ENCODE measurements around the gene KRT5.

The KRT5 gene

DNA sequence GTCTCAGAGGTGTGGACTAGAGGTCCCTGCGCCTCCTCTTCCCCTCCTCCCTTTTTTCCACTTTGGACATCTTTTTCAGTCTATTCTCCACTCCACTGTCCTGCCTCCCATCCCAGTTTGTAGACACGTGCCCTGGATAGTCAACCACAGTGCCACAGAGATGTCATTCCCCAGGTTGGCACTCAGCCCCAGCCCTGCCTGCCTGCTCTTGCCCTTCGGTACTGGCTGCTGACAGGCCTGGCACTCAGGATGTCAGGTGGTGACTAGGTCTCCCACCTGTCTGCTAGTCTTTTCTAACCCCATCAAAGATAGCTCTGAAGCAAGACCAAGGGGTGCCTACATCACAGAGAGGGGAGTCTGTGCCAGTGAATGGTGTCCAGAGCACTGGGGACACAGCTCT lies 16.9 kb upstream of the KRT5 start:
- no peak for DNase-seq (ENCODE audit: low spot score)

DNA sequence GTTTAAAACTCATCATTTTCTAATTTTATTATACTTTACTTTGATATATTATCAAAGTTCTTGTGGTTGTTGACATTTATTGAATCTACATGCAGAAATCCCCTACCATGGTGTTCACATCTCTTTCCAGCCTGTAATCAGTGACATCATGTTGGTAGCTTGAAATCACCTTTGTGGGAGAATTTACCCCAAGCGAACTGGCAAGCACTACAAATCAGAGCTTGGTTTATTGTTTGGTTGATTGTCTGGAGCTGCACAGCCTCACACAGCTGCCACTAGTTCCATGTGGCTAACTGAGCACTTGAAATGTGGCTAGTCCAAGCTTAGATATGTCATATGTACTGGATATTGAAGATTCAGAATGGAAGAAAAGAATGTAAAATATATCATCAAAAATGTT lies 15.4 kb upstream of the KRT5 start:
- DNase-seq (ENCODE audit: low spot score): no peak

DNA sequence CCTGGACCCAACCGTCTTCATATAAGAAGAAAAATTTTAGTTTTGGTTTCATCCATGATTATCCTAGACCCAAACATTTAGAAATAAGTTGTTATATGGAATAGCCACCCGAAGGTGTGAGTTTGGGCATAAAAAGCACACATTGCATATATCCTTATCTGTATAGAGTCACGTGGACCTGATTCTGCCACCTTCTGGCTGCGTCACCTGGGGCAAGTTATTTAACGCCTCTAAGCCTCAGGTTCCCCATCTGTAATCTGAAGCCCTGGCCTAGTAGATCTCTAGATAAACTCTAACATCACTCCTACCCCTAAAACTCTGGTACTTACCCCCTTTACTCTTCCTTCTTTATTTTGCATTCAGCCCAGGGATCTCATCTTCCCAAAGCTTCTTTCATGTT lies 14.3 kb upstream of the KRT5 start:
- DNase-seq (ENCODE audit: low spot score): no peak

DNA sequence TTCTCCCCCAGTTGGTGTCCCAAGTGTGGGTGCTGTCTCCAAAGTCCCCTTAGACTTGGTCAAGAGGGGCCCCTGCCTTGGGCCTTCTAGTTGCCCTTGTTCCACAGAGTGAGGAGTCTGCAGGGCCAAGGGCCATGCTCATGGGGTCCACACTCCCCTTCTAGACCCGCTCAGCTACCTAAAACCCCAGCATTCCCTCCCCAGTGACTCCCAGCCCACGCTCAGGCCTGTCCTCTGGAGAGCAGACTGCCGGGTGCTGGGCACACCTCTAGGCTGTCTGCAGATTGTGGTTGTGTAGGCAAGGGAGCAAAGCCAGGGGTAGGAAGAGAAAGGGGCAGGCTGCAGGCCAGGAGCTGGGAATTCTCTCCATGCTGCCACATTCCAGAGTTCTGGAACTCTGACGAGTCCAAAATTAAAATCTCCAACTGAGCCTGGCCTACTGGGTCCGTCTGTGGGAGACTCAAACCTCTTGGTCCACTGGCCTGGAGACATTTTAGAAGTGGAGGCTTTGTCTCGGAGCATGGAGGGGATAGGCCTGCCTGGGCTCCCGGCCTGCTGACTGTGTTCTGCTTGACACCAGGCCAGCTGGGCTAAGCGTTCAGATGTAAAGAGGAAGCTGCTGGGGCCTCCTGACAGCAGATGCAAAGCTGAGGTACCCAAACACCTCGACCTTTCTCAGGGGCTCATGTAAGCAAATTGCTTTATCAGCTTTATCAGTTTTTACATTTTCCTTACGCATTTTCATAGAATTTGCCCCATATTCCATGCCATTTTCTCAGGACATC lies 13.7 kb upstream of the KRT5 start:
- no peak for DNase-seq (ENCODE audit: low spot score)

DNA sequence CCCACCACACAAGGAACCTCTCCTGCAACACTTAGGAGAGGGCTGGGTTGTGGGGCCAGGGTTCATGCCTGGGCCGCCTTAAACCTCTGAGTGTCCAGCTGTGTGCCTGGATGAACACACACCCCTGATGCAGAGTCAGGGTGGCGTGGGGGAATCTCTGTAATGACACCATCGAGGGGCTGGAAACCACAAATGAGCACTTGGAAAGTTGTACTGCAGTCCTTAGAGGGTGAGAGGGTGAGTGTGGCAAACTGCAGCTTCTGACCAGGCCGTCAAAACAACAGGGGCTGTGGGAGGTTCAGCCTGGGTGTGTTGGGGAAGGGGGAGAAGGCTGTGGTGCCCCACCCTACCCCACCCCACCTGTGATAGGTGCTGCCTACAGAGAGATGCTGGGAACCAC lies 12.4 kb upstream of the KRT5 start:
- no peak for DNase-seq (ENCODE audit: low spot score)

DNA sequence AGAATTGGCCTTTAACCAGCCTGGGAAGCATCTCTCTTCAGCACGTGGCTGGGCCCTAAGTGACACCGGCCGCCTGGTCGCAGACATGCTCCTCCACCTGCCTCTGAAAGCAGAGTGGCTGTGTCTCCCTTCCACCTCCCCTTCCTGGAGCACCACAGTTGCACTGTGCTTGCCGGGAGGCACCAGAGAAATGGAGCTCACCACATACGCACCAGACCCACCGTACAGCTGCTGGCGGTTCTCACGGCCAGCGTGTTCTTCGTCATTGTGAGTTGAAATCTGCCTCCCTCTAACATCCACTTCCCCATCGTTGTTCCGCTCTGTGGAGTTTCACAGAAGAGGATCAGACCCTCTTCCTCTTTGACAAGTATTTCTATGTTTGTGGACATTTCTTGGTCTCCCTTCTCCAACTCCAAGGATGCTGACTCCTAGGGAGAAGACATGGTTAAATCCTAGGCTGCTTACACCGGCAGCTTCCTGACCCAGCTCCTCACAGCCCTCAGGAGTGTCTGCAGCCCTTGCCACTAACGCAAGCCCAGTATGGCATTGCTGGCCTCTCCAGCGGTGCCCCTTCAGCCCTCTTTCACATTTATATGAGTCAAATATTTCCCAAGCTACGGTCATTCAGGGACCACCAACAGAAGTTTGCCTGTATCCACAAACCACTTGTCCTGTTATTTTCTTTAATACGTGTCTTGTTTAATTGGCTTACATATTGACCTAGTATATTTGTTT lies 11.5 kb upstream of the KRT5 start:
- DNase-seq (ENCODE audit: low spot score): no peak

DNA sequence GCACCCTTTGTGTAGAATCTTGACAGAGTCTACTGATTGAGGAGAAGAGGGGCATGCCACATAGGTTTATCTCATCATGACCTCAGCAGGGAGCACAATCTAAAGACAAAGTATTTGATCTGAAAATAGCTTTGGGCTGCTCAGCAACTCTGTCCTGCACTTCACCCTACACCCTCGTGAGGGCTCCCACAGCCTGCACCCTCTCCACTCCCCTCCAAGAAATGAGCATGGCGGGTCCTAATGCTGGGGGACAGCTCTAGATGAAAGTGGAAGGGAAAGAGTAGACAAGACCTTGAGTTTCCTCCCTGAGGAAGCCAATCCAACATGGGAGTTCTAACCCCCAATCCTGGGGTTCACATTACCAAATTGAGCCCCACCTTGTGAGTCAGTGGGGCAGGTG lies 10.7 kb upstream of the KRT5 start:
- DNase-seq (ENCODE audit: low spot score): no peak

DNA sequence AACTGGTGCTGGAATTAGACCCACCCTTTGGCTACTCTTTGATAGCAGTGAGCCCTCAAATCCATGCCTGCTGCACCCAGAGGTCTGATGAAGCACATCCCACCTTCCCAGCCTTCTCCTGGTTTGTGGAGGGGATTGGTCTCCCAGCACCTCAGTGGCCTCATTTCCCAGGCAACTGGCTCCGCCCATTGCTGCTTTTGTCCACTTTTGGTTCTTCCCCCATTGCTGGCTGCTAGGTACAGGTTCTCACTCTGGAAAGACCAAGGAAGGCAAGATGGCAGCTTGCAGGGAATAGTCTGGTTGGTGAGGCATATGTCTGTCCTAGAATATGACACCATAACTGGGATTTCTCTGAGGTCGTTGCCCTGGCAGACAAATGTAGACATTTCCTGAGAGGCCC lies 10.2 kb upstream of the KRT5 start:
- DNase-seq (ENCODE audit: low spot score): no peak

DNA sequence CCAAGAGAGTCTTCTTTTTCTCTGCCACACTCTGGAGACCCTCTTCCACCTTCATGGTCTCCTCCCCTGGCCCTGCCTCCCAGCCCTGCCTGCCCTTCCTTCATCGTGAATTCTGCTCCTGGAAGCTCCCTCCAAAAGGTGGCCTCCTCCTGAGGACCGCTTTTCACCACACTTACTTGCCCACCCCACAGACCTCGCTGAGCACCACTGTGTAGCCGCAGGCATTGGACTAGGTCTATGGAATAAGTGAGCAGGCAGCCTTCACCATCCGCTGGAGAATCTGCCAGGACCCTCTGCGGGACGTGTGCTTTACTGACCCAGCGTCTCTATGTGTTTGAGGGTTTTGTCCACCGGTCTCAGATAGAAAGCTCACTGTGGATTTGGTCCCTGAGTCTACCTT lies 9.7 kb upstream of the KRT5 start:
- no peak for DNase-seq (ENCODE audit: low spot score)

DNA sequence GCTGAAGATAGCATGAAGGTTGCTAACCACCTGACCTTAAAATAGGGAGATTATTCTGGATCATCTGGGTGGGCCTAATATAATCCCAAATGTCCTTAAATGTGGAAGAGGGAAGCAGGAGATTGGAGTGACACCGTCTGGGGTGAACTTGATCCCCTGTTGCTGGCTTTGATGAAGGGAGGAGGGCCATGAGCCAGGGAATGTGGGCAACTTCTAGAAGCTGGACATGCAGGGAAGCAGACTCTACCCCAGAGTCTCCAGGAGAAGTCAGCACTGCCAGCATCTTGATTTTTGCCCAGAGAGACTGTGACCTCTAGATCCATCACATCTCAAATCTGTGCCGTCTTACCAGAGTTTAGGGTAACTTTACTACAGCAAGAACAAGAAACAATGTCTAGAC lies 9.2 kb upstream of the KRT5 start:
- DNase-seq (ENCODE audit: low spot score): no peak

DNA sequence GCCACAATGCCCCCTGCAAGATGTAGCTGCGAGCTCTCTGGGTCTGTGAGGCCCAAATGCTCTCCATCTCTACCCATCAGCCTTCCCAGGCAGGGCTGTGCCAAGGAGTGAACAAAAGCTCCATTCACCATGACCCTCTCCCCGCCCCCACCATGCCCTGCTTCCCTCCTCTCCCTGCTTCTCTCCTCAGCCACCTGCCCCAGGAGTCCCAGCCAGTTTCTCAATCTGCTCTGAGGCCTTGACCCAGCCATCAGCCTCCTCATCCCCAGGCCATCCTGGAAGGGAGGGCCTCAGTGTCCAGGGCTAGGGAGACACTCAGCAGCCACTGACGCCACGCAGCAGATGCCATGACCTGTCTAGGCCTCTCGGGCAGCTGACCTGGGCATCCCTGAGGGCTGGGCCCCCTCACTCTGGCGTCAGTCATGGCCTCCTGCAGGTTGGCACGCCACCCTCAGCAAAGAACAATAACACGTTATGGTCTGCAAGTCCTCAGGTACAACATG lies 8.5 kb upstream of the KRT5 start:
- no peak for DNase-seq (ENCODE audit: low spot score)

DNA sequence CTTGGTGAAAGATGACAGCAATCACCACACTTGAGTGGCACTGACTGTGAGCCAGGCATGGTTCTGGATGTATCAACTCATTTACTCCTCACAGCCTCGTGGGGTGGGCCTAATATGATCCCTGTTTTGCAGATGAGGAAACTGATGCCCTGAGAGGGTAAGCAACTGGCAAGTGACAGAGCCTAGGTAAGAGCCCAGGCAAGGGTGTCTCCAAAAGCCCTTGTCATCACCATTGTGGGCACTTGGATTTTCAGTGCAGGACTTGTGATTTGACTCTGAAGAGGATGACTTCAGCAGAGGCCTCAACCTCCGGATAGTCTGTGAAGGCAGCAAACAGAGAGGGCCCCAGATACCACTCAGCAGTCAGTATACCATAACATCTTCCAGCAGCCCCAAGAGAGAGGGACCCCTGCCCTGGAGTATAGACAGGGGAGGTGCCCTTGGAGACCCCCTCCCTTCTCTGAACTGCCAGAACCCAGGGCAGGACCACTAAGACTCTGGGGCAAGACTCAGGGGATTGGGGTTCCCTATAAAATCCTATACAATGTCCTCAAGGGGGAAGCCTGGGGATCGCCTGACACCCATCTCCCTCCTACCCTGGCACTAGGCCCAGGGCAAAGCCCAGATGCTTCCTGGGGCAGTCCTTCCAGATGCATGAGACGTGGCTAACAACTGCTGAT lies 7.1 kb upstream of the KRT5 start:
- DNase-seq (ENCODE audit: low spot score): no peak

DNA sequence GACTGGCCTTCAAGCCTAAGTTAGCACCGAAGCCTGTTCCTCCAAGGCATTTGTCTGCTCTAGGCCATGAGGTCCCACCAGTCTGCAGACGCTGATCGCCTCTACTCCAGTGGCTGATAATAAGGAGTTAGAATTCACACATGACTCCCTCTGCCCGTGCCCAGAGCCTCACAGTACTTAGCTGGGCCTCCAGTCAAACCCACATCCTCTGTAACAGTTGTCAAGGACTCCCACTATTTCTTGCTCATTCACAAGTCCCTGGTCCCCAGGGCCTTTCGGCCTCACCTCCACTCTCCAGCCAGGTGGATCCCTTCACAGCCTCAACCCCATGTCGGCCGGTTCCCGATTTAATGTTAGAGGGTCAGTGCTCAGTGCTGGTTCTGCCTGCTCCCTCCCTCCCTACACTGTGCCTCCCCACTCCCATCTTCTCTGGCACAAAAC lies 6.3 kb upstream of the KRT5 start:
- DNase-seq (ENCODE audit: low spot score): no peak

DNA sequence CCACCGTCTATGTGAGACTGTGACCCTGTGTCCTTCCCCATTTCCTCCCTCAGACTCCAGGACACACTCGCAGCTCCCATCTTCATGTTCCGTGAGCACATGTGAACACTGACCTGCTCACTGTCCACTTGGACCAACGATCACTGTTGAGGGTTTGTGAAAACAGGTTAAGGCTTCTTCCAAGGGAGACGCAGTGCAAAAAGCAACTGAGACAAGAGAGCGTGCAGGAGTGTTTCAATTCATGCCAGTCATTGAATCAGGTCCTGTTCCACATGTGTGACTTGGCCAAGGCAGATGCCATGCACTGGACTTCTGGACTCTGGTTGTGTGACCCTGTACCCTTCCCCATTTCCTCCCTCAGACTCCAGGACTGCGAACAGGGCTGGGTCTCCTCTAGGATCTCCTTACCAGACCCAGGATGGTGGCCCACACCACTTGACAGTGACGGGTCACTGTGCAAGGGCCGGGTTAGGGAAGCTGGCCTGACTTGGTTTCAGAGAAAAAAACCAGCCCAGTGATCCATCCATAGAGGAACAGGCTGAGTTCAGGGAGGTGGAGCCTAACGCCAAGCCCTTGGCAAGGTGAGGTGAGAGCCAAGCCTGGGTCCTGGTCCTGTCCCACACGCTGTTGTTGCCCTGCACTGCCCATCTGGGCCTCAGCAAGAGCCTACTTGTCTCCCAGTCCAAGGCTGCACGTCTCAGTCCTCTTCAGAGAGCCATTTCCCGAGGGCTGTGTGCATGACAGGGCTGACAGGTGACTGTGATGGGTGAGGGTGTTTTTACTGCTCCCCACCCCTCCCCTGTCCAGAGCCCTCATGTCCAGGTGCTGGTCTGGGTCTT lies 5.7 kb upstream of the KRT5 start:
- no peak for DNase-seq (ENCODE audit: low spot score)

DNA sequence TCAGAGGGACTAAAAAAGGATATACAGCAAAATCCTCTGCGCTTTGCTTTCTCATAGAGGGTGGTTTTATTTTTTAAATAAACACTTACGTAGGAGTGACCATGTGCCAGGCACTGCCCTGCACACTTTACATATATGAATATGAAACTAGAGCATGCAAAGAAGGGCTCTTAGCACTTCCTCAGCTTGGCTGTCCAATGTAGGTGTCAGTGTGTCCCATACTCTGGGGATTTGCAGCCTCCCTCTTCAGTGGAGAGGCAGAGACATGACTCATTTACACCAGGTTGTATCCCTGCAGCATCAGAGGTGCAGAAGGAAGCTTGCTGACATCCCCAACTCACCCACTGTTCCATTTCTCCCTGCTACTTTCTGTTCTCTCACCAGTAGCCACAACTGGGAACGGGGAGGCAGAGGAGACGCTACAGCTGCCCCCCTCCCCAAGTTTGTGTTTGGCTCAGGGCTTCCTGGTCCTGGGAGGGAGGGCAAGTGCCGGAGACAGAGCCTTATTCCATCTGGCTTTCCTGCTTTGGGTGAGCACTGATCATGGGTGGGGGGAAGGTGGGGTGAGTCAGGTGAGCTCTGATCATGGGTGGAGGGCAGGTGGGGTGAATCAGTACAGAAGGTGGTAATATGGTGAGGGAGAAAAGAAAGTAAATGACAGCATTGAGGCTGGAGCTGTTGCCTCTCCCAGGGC lies 4.9 kb upstream of the KRT5 start:
- no peak for DNase-seq (ENCODE audit: low spot score)

DNA sequence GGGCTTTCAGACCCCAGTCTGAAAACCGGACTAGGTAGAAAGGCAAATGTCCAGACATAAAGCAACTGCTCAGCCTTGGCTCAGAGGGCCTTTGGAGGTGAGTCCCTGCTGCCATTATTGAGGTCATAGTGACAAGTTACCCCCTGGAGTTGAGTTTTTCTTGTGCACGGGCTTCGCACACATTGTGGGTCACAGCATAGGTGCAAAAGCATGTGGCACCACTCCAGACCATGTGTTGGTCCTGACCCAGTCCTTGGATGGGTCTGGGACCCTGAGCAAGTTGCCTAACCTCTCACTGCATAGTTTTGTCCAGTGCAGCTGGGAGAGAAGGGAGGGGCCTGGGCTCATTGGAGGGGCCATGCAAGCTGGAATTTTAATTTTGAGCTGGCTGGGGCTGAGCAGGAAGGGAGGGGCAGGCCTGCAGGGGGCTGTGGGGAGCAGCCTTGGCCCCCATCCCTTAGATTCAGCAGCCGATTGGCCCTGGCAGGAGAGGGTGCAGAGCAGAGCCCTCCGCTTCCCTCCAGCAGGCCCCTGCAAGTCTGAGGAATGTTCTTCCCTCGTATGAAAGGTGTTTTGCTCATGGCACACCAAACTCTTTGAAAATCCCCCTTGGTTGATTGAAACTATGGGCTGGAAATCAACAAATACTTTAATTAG lies 4.2 kb upstream of the KRT5 start:
- DNase-seq (ENCODE audit: low spot score): no peak

DNA sequence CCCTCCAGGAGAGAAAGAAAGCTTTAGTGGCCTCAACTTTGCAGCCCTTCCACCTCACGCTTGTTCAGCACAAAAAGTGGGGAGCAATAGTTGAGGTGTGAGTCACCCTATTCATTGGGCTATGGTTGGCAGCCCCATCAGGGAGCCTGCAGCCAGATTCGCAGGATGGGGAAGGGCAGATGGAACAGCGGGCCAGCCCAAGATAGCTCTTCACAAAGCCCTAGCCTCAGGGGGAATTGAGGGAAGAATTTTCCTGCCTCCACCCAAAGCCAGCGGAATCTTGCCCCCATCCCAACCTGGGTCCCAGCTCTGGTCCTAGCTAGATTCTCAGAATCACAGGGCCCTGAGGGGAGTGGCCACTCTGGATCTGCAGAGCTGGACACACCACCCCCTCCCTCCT lies 3.6 kb upstream of the KRT5 start:
- DNase-seq (ENCODE audit: low spot score): no peak

DNA sequence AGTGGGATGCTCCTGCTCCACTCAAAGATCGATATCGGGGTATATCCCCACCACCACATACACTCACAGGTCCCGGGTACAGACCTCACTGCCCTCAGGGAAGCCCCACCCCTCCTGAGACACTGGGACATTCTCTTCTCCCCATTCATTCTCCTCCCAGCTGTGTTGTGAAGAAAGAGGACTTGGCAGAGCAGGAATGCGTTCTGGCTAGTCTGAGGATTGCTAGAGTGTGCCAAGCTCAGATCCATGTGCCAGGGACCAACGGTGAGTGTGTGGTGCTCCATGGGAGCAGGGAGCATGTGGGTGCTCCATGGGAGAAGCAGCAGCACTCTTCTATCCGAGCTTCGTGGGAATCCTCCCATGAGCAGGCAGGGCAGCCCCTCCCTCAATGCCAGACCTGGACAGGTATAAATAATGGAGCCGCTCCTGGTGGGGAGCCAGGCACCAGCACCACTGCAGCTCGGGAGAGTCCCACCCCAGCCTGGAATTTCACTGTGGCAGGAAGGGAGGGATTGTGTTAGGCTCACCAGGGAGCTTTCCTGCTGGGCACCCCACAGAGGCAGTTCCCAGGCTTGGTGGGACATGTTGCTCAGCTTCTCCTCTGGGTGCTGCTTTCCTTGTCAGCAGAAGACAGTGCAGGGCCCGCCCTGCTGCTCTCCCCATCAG lies 2.3 kb upstream of the KRT5 start:
- DNase-seq (ENCODE audit: low spot score): no peak

DNA sequence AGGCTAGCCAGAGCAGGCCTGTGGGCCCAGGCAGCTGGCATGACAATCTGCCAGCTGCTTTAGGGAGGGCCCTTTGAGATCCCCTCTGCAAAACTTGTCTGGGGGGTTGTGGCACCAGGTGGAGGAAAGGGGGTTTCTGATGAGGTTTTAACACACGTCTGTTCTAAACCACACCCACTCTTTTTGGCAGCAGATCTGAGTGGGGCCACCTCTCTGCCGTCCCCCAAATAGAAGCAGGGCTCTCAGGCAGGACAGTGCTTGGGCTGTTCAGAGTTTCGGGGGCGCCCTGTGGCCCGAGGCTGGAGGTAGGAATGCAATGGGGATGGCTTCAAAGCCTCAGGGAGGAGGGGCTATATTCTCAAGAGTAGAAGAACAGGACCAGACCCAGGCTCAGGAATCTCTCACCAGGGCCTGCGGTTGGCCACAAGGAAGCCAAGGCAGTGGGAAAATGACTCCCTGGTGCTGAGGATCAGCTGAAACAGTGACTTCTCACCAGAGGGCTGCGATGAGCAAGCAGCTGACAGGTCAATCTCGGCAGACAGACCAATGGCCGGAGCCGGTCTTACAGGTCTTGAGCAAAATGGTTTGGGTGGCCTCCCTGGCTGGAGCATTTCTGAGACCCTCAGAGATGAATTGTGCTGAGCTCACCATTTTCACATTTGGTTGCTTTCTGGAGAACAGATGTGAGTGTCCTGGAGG lies 1.5 kb upstream of the KRT5 start:
- no peak for DNase-seq (ENCODE audit: low spot score)

DNA sequence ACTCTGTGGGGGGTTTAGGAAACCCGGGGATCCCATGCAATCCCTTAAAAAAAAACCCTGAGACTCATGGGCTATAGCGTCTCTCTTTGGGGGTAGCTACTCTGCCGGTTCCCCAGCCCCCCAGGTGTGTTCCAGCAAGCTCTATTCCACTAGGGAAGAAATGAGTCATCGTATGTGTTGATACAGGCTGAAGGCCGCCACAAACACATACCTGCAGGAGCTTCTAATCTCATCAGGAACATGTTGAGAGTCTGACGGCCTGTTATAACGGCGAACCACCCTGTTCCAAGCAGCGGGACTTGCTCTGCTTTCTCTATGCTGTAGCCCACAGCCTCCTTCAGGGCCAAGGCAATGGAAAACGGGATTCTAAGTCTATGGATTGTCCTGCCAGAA lies 977 bp upstream of the KRT5 start:
- DNase-seq (ENCODE audit: low spot score): no peak

All from CD4-positive, alpha-beta T cell treated with Interleukin-2 at 100 ng/mL for 4 hours (primary cell).